ENCODE data around the gene MYO3B. TPM values are rescaled to one million over a fixed set of nuclear protein-coding genes. Genes with fewer than 3 reads are reported as not detected.

MYO3B gene
- total RNA-seq, 2 experiments from 2014 or later, result not detected

- BruUV-seq (replicated peaks), result no TSS peak
- intact Hi-C loops (cut with micrococcal nuclease; ENCODE audit: unreplicated experiment), result no loop called here
- H3K27ac ChIP-seq (ENCODE audit: low read depth, low read length, poor library complexity, severe bottlenecking), result no peak overlapping the region
- ChIA-PET CTCF (ENCODE audit: unreplicated experiment) (no interaction called here), POLR2A (interaction anchor here (0.6 to 1.1 kb wide), 2 partner anchors 11 to 870 kb away, joined by 3 to 4 read pairs; no protein-coding TSS in a partner anchor)
- no peak overlapping the region for H3K4me3 ChIP-seq (ENCODE audit: low read depth, low read length, poor library complexity, severe bottlenecking)
- H3K9me2 ChIP-seq (ENCODE audit: insufficient read depth, low read length), result no peaks in the 10 kb centered on the region
- H3K4me2 ChIP-seq (ENCODE audit: low read length), result no peak overlapping the region
- no peaks in the 10 kb centered on the region for H3K36me3 ChIP-seq (ENCODE audit: insufficient read depth, low read length)
- H3K79me2 ChIP-seq (ENCODE audit: insufficient read depth, low read depth, low read length), result no peaks in the 10 kb centered on the region
- no peaks in the 10 kb centered on the region for H4K20me1 ChIP-seq (ENCODE audit: insufficient read depth, low read length)
- no peaks in the 10 kb centered on the region for H3K4me1 ChIP-seq (ENCODE audit: insufficient read depth, low read length, poor library complexity, severe bottlenecking)
- DNase-seq (ENCODE audit: low spot score), result no peak
- no peak overlapping the region for H2AFZ ChIP-seq (ENCODE audit: low read length)
- TF ChIP-seq EZH2phosphoT487 (IDR thresholded peaks at IDR 0.05; ENCODE audit: borderline replicate concordance, low read depth, low read length), result no peak
- TF ChIP-seq CTCF (conservative IDR thresholded peaks at IDR 0.05; ENCODE audit: low read length), result no peak
- H3K9me3 ChIP-seq (ENCODE audit: low read length), result no peaks in the 10 kb centered on the region
Measured at GRCh38 chr2:170218456-170218855, 40.5 kb downstream of the MYO3B start.

GRCh38 chr2:170218931-170219330 is 41.0 kb downstream of the MYO3B start:
- H2AFZ ChIP-seq (ENCODE audit: low read length), result no peak overlapping the region
- no TSS peak for BruUV-seq (replicated peaks)
- no peak overlapping the region for H3K4me2 ChIP-seq (ENCODE audit: low read length)
- POLR2A ChIA-PET, result interaction anchor here (0.6 kb wide), 1 partner anchor 870 kb away, joined by 4 read pairs; no protein-coding TSS in a partner anchor
- no peak for DNase-seq (ENCODE audit: low spot score)
- no peak overlapping the region for H3K4me3 ChIP-seq (ENCODE audit: low read depth, low read length, poor library complexity, severe bottlenecking)
- intact Hi-C loops (cut with micrococcal nuclease; ENCODE audit: unreplicated experiment), result no loop called here
- TF ChIP-seq CTCF (conservative IDR thresholded peaks at IDR 0.05; ENCODE audit: low read length) (no peak), EZH2phosphoT487 (IDR thresholded peaks at IDR 0.05; ENCODE audit: borderline replicate concordance, low read depth, low read length) (no peak)
- CTCF ChIA-PET (ENCODE audit: unreplicated experiment), result no interaction called here
- no peaks in the 10 kb centered on the region for H3K9me2 ChIP-seq (ENCODE audit: insufficient read depth, low read length)
- no peak overlapping the region for H3K27ac ChIP-seq (ENCODE audit: low read depth, low read length, poor library complexity, severe bottlenecking)
- no peaks in the 10 kb centered on the region for H3K79me2 ChIP-seq (ENCODE audit: insufficient read depth, low read depth, low read length)
- H4K20me1 ChIP-seq (ENCODE audit: insufficient read depth, low read length), result no peaks in the 10 kb centered on the region
- no peaks in the 10 kb centered on the region for H3K4me1 ChIP-seq (ENCODE audit: insufficient read depth, low read length, poor library complexity, severe bottlenecking)
- no peaks in the 10 kb centered on the region for H3K9me3 ChIP-seq (ENCODE audit: low read length)
- H3K36me3 ChIP-seq (ENCODE audit: insufficient read depth, low read length), result no peaks in the 10 kb centered on the region

GRCh38 chr2:170221317-170222288 is 43.7 kb downstream of the MYO3B start:
- Histone ChIP-seq H4K20me1 (ENCODE audit: insufficient read depth, low read length) (no peaks in the 10 kb centered on the region), H3K9me2 (ENCODE audit: insufficient read depth, low read length) (no peaks in the 10 kb centered on the region), H3K36me3 (ENCODE audit: insufficient read depth, low read length) (no peaks in the 10 kb centered on the region), H3K4me2 (ENCODE audit: low read length) (no peak overlapping the region), H3K79me2 (ENCODE audit: insufficient read depth, low read depth, low read length) (no peaks in the 10 kb centered on the region), H3K4me3 (ENCODE audit: low read depth, low read length, poor library complexity, severe bottlenecking) (no peak overlapping the region), H3K4me1 (ENCODE audit: insufficient read depth, low read length, poor library complexity, severe bottlenecking) (no peaks in the 10 kb centered on the region), H3K27ac (ENCODE audit: low read depth, low read length, poor library complexity, severe bottlenecking) (no peak overlapping the region), H2AFZ (ENCODE audit: low read length) (no peak overlapping the region), H3K9me3 (ENCODE audit: low read length) (no peaks in the 10 kb centered on the region)
- DNase-seq (ENCODE audit: low spot score), result no peak
- no TSS peak for BruUV-seq (replicated peaks)
- intact Hi-C loops (cut with micrococcal nuclease; ENCODE audit: unreplicated experiment), result no loop called here
- no peak for TF ChIP-seq CTCF (conservative IDR thresholded peaks at IDR 0.05; ENCODE audit: low read length)
- TF ChIP-seq EZH2phosphoT487 (IDR thresholded peaks at IDR 0.05; ENCODE audit: borderline replicate concordance, low read depth, low read length), result no peak
- CTCF ChIA-PET (ENCODE audit: unreplicated experiment), result no interaction called here
- POLR2A ChIA-PET, result interaction anchor here (0.6 kb wide), 3 partner anchors 7 to 31 kb away, joined by 3 read pairs; no protein-coding TSS in a partner anchor
